ENCODE measurements around the gene DAD1.
"Not testable (repeated sequence)": the region's sequence is repeated elsewhere in the genome, so short reads cannot be mapped to it uniquely, and the experiment has no call there.

The DAD1 gene

GRCh38 chr14:22589096-22589839 lies at the start of gene DAD1:
Gene DAD1 (minus strand): TSS chr14:22589224. CDS start chr14:22589157, 67 bp downstream.
- DNase-seq (ENCODE audit: low read depth) = peak; percentile 99

- not testable (repeated sequence) for DNase-seq (ENCODE audit: low read depth)
These were observed 47.0 kb upstream of the DAD1 start for GRCh38 chr14:22635980-22636379.

DNA sequence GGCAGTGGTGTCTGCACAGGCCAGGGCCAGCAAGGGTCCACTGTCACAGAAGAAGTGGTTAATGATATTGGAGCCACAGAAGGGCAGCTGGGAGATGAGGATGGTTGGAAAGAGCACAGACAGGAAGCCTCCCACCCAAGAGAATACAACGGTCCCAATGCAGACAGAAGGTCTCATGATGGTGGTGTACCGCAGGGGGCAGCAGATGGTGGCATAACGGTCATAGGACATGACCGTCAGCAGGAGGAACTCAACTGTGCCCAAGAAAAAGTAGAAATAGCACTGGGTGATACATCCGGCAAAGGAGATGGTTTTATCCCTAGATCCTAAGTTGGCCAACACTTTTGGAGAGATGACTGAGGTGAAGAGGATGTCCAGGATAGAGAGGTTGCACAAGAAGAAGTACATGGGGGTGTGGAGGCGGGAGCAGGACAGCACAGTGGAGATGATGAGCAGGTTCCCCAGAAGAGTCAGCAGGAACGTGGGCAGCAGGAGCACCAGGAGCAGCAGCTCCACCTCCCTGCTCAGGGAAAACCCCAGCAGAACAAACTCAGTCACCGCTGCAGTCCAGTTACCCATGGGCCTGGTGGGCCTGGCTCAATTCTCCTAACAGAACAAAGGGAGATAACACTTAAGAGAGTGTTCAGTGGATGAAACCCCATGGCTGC lies 45.3 kb upstream of the DAD1 start:
- DNase-seq (ENCODE audit: low read depth) = no peak

- no peak for DNase-seq (ENCODE audit: low read depth)
These were observed 41.5 kb upstream of the DAD1 start for GRCh38 chr14:22630486-22630885.

GRCh38 chr14:22630066-22630465 lies 41.0 kb upstream of the DAD1 start:
- DNase-seq (ENCODE audit: low read depth) = no peak

- no peak for DNase-seq (ENCODE audit: low read depth)
These were observed 40.3 kb upstream of the DAD1 start for GRCh38 chr14:22629361-22629760.

DNA sequence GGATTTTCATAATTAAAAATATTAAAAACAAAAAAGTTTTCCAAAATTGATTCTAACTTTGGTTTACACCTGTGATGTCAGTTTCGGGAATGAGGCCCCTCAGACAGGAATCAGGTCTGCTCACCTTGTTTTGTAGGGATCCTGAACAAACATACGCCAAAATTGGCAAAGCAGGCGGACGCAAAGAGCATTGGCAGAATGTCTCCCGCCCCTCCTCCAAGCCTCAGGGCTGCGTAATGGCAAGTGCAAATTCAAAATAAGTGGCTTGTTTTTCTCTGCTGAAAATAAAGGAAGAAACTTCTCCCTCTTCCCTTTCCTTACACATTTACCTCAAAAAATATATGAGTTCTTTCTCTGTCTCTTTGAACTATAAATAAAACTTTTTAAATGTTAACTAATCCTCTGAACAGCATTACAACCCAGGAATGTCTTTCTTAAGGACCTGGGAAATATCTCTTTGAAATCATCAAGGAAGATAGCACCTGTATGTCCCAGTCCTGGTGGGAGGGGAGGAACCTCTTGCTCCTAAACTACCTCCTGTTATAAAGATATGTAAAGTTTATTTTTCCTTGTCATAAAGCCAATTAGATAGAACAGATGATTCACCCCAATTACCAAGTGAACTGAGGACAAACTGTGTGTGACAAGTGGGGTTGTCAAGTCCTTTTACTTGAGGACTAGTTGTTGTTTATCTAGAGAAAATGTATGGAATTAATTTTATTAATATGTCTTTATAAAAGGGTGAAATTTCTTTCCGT lies 38.7 kb upstream of the DAD1 start:
- DNase-seq (ENCODE audit: low read depth) = no peak

GRCh38 chr14:22626590-22626989 lies 37.6 kb upstream of the DAD1 start:
- no peak for DNase-seq (ENCODE audit: low read depth)

DNA sequence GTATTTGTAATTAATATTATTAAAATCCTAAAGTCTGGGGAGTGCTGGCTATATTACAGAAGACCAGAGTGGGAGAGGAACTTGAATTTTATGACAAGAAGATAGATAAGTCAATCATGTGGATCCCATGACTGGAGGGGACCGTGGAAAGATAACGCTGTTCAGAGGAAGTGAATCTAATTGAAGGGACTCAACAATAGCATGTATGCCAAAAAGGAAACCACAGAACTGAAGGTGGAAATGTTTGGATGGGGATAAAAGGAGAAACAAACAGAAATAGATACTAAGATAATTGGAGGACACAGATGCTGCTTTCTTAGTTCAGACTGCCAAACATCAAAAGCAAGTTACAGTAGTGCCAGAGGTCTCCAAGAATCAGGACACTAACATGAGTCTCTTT lies 34.0 kb upstream of the DAD1 start:
- DNase-seq (ENCODE audit: low read depth) = no peak

- no peak for DNase-seq (ENCODE audit: low read depth)
These were observed 33.2 kb upstream of the DAD1 start for GRCh38 chr14:22622255-22622654.

DNA sequence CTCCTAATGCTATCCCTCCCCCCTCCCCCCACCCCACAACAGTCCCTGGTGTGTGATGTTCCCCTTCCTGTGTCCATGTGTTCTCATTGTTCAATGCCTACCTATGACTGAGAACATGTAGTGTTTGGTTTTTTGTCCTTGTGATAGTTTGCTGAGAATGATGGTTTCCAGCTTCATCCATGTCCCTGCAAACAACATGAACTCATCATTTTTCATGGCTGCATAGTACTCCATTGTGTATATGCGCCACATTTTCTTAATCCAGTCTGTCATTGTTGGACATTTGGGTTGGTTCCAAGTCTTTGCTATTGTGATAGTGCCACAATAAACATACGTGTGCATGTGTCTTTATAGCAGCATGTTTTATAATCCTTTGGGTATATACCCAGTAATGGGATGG lies 26.7 kb upstream of the DAD1 start:
- not testable (repeated sequence) for DNase-seq (ENCODE audit: low read depth)

GRCh38 chr14:22614240-22614799 lies 25.3 kb upstream of the DAD1 start:
- DNase-seq (ENCODE audit: low read depth) = peak; percentile 93

DNA sequence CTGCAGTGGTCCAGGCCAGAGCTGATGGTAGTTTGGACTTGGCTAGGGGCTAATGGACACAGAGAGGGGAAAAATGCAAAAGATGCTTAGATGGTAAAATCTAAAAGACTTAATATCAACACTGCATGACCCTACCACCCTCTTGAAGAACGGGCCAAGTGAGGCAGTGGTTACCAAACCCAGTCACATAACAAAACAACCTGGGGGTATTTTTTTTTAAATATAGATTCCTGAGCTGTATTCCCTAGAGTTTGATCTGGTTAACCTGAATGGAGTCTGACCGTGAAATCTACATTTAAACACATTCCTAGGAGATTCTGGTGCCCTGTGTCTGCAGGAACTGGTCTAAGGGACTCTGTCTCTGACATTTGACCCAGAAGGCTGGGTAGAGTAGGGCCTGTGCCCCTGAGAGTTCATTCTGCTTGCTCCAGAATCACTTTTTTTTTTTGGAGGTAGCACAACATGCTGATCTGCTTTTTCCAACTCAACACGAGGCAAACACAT lies 24.8 kb upstream of the DAD1 start:
- no peak for DNase-seq (ENCODE audit: low read depth)

DNA sequence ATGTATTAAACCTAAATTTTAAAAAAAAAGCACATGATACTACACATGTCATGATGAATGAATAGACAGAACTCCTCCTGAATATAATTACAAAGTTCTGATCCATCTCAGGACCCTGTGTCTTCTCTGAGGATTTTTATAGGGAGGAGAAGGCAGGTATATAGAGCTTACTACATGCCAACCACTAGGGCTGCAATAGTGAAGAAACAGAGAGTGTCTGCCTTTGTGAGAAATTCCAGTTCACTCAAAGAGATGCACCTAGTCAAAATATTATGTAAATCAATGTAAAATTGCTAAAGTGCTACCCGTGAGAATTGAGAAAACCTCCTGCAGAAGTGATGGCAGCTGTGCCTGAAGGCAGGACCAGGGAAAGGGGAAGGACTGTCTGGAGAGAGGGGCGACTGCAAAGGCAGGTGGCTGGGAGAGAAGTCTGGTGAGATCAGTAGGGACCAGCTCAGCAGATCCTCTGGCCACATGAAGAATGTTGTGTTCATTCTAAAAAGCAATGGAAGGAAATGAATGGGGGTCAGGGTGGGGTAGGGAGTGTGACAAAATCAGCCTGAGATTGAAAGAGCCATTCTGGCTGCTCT lies 24.2 kb upstream of the DAD1 start:
- DNase-seq (ENCODE audit: low read depth) = no peak

DNA sequence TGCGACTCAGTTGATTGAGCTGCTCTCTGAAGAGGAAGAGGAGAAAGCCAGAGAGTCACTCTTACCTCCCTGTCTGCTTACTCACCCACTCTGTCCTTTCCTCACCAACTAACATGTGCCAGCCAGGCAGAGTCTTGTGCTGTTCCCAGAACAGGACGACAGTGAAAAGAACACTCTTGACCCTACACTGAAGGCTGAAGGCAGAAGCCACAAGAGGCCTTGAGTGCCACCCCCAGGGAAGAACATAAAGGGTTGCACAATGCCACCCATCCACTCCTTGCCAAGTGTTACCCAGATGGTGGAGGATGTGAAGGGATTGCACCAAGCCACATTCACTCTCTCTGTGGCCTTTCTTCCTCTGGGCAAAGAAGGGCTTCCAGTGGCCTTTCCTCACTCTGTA lies 21.9 kb upstream of the DAD1 start:
- DNase-seq (ENCODE audit: low read depth) = no peak

GRCh38 chr14:22607291-22607690 lies 18.3 kb upstream of the DAD1 start:
- no peak for DNase-seq (ENCODE audit: low read depth)

- no peak for DNase-seq (ENCODE audit: low read depth)
These were observed 17.4 kb upstream of the DAD1 start for GRCh38 chr14:22606380-22606779.

DNA sequence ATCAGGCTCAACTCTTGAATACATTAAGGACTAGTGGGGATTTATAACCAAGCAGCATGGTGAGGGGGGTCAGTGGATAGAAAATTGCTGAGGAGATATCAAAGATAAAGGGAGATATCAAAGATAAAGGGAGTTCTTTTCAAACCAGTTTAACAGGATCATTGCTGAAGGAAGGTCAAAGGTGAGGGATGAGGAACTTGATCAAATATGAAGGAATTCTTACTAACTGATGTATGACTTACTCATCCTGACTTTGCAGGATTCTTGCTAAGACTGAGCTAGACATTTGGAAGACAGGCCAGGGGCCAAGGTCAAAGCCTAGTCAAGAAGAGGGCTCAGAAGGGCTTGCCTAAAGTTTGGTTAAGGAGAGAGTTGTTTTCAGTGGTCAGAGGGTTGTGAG lies 13.8 kb upstream of the DAD1 start:
- DNase-seq (ENCODE audit: low read depth) = no peak

GRCh38 chr14:22601996-22602395 lies 13.0 kb upstream of the DAD1 start:
- no peak for DNase-seq (ENCODE audit: low read depth)

GRCh38 chr14:22601456-22601855 lies 12.4 kb upstream of the DAD1 start:
- DNase-seq (ENCODE audit: low read depth) = no peak

DNA sequence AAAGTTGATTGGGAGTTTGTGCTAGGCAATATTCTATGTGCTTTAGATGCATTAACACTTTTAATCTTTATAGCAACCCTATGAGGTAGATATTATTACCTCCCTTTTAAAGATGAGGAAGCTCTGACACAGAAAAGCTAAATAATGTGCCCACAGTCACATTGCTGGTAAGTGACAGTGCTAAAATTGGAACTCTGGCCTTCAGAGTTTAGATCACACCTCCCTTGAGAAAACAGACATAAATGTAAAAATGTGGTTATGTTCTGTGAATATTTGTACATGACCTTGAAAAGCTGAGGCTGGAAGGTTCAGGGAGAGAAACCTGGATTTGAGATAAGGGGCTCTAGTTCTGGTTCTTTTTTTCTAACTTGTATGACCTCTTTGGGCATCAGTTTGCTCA lies 11.0 kb upstream of the DAD1 start:
- no peak for DNase-seq (ENCODE audit: low read depth)

DNA sequence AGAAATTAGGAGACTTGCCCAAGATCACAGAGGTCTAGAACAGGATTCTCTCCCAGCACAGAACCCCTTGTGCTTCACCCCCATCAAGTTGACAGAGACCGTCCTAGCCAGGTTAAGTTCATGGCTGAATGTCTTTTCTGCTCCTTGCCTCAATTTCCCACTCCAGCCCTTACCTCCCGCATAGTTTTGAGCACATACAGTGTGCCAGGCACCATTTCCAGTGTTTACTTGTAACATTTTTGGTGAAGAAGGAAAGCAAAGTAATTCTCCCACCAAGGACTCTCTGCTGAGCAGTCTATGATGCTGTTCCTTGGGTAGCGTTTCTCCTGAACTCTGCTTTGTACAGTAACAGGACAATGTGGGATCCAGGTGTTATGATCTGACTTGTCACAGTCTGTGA lies 10.3 kb upstream of the DAD1 start:
- no peak for DNase-seq (ENCODE audit: low read depth)
